ELR (cell line): ENCODE data around the gene LRRC53.

Experiments used
- DNase-seq: peaks from one replicate; pipeline ENCODE4 v3.0.0-alpha.2; 2015; ENCODE audit warnings: low read depth

LRRC53 gene

DNA sequence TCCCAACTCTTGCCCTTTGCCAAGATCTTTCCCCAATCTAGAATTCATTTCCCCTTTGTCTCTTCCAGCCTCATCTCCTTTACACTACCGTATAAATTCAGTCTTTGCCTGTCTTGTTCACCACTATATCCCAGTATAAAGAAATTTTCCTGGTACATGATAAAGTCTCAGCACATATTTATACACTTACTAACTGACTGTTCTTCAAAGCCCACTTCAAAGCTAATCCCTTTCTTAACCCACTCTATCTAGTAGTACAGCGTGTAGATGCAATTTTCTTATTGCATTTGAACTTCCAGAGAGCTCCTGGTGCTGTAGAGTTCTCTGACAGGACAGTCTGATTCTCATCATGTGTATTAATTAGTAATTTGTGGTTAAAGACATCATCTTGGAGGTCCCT lies 78.1 kb downstream of the LRRC53 start:
- no peak for DNase-seq

DNA sequence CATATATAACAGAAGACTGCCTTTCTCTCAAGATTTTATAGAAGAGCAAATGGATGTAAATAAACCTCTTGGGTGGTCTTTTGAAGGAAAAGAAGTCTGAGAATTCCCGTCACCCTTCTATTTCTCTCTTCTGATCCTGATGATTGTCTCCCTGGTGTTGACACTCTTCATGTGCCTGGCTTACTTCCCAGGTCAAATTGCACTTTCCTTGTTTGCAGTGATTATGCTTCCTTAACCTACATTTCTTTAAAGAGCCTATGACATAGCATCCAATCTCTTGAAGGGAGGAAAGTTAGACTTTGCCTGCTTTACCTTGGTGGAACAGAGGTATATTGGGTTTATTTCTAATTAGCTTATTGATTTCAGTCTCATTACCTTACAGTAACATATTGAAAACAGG lies 80.1 kb downstream of the LRRC53 start:
- no peak for DNase-seq

DNA sequence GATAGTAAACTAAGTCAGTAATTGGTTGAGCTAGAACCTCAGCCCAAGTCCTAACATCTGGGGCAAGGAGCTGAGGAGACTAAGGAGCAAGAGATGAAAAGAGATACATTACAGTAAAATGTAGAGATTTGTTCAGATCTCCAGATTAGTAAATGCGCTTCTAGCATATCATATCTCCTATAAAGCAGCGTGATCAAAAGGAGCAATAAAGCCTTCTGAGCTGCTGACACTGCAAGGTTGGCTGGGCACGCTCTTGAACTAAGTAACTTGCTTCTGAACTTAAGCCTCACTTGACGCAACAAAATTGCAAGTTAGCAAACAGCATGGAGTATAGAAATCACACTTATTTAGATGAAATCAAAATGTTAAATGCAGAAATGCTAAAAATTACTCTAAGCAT lies 80.9 kb downstream of the LRRC53 start:
- DNase-seq, result no peak

DNA sequence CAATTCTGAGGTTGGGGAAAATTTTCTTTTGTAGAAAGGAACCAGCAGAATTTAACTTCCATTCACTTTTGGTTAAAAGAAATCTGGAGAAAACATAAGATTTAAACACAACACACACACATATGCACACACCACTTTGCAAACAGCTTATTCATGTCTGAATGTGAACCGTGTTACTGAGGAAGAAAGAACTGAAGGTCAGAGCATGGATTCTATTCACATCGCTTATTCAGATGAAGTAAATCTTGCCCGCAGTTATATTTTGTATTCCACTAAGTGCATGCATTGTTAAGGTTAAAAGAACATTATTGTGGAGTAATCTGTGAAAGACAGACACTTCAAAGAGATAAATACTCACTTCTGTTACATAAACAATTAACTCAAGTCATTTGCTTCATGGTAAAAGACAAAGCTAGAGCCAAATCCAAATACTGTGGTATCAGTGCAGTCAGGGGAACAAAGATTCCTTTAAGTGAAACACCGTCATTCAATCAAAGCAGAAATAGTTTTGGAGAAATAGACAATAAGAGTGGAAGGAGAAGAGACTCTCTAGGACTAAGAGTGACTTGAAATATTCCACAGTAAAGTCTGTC lies 82.0 kb downstream of the LRRC53 start:
- DNase-seq, result no peak

DNA sequence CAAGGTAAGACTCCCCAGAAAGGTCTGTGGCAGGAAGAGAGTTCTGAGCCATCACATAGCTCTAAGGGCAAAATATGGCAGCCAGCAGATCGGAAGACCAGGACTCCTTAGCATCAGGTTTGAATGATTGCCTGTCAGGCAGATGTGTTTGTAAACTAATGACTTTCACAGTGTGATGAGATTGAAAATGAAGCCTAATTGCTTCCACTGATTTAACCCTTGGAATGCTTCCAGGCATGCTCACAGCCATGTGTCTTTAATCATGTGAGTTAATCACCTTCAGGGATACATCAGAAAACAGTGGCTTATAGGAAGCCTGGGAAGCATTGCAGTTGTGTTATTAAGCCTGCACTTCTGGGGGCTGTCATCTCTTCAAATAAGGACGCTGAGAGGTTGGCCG lies 82.8 kb downstream of the LRRC53 start:
- no peak for DNase-seq

DNA sequence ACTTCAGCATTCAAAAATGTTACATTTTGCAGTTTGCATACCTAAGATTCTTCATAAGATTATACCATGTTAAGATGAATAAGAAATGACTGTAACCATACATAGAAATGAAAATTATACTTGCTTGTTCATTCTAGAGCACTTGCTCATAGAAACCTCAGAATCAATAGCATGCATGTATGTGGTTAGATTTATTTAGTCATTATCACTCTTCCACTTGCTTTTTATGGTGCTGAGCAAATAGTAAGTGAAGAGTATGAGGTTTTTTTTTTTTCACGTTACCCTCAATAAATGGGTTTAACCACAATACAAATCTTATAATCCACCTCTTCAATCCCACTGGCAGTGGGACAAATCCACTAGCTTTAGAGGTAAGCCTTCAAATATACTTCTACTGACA lies 84.7 kb downstream of the LRRC53 start:
- DNase-seq, result peak; percentile 3

DNA sequence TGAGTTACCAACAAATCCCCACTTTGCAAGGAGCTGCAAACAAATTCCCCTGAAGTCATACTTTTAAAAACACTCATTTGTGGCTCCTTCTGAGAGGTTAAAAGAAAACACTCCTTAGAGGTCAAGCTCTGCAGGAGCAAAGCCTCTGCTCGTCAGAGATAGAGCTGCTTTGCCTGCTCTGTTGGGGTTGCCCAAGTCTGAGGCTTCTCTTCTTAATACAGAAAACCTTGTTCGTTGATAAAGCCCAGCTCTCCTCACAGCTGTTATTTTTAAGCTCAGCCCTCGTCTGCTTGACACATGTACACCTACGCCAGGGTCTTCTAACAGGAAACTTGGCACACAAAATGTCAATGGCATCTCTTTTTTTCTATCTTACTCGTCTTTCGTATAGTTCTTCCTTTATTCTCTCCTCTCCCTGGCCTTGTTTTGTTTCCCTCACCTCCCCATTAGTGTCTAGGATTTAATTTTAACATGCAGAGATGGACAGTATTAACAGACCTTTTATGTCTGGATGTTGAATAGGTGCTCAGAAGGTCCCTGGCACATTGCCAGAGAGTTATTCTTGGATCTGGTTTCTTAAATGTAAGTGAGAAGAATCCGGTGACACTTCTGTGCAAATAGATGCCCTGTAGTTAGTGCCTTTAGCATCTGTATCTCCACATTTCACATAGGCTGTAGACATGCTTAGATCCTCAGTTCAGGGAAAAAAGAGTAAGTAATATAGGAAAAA lies 86.0 kb downstream of the LRRC53 start:
- no peak for DNase-seq

DNA sequence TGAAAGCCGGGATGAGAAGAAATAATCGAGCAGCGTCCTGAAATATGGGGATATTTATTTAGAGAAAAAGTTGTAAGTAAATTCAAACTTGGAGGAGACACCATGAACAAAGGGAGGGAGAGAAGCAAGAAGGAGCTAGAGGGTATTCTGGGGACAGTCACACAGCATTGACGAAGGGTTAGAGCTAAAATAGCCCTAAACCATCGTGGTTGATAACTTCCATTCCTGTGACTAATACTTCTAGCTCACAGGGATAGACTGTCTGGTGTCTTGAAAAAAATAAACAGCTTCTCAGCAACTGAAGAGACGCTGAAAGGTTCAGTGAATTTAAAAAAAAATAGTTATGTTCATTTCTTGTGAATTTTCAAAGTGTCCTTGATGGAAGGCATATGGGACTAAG lies 86.7 kb downstream of the LRRC53 start:
- no peak for DNase-seq

DNA sequence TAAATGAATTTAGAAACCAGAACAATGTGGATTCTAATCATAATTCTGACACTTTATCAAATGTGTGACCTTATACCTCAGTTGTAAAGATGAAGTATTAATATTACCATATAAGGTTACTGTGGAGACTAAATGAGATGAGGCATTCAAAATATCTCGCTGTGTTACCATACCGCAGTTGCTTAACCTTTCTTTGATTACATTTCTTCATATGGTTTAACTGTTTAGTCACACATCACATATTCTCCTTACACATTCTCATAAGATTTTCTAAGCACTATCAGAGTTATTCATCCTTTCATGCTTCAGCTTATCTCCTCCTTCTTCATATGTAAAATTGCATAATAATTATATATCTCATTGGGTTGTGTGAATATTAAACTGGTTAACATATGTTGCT lies 88.9 kb downstream of the LRRC53 start:
- no peak for DNase-seq

DNA sequence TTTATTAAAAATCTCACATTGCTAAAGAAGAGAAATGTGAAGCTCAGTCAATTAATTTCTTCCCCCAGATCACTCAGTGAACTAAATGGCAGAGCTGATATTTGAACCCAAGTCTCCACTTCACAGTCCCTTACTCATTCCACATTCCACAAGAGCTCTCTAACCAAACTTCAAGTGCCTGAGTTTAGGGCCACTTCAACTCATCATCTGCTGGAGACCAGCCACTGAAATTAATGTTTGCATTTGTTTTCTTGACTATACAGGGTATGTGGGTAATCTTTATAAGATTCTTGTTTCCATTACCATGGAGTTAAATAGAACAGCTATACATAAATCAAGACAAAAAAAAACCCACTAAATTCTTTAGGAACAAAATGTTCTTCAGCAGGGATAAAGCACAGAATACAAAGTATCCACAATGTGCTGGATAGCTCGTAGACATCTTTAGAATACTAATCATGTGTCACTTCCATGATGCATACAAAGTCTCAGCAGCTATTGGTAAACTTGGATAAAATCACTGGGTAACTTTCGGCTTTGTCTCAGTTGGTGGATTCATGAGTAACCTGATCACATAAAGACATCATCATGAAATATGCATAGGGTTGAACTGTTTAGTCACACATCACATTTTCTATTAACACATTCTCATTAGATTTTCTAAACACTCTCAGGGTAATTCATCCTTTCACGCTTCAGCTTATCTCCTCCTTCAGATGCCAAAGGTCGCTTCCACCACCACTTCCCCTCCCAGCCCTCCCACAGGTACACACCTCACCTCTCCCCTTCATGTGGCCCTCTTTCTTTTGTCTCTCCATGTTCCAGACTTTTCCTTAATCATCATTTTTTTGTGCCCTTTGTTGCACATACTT lies 89.8 kb downstream of the LRRC53 start:
- no peak for DNase-seq

DNA sequence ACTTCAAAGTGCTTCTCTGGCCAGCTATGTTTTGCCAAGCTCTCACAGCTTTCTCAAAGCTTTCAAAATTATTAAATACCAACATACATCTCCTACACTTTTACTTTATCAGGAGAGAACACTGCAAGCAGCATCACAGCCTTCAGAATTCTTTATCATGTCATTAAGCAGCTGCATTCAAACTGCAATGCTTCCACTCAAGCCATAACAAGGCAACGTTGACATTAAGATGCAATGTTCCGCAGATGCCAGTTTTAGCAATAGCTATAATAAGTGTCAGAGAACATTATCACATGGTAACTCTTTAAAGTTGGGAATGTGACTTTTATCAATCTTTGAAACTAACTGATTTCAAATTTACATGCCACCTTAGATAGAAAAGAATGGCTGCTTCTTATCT lies 91.9 kb downstream of the LRRC53 start:
- DNase-seq, result no peak
